Stimulated activated naive B cell treated with anti-CD40 and anti-IgM and Interleukin-4, amounts not matched to agents 10 μg/mL and 1 μg/mL and 100 μg/mL, for 72 hours (primary cell): ENCODE results near the gene PRDM2.
"Not testable (repeated sequence)": the region's sequence is repeated elsewhere in the genome, so short reads cannot be mapped to it uniquely, and the experiment has no call there.

ENCODE experiments used
- ATAC-seq, 2 donors: fragments of 150-1000 bp; cut with Tn5 transposase; replicated peaks; 2 replicates each; pipeline ENCODE4 v1.10.0; 2021; ENCODE audit warnings: moderate library complexity in 1 of 2
- DNase-seq: peaks from one replicate; pipeline ENCODE4 v3.0.0; 2021
- H3K27ac Mint-ChIP-seq: one replicate; pipeline ENCODE4 v1.8.0; 2022; ENCODE audit warnings: mild to moderate bottlenecking, mixed read lengths
- H3K27me3 Mint-ChIP-seq, 2 donors: one replicate each; pipeline ENCODE4 v1.8.0; 2022; ENCODE audit warnings: mixed read lengths in 2 of 2
- H3K36me3 Mint-ChIP-seq, 2 donors: one replicate each; pipeline ENCODE4 v1.8.0; 2022; ENCODE audit warnings: mixed read lengths in 2 of 2, mild to moderate bottlenecking in 1 of 2
- H3K4me1 Mint-ChIP-seq, 2 donors: one replicate each; pipeline ENCODE4 v1.8.0; 2022; ENCODE audit warnings: mixed read lengths in 2 of 2, mild to moderate bottlenecking in 1 of 2
- H3K4me3 Mint-ChIP-seq, 2 donors: one replicate each; pipeline ENCODE4 v1.8.0; 2022; ENCODE audit warnings: mild to moderate bottlenecking in 2 of 2, mixed read lengths in 2 of 2, moderate library complexity in 1 of 2
- H3K9me3 Mint-ChIP-seq, 2 donors: one replicate each; pipeline ENCODE4 v1.8.0; 2022; ENCODE audit warnings: mixed read lengths in 2 of 2, mild to moderate bottlenecking in 1 of 2

Gene PRDM2

GRCh38 chr1:13699936-13700520 lies at the start of gene PRDM2:
Gene PRDM2 (plus strand): TSS chr1:13700188. CDS start chr1:13715606, 15,418 bp downstream.
- peaks cover 0 to 2% of the 10 kb centered on the region in 2 donors for H3K9me3 Mint-ChIP-seq
- H3K36me3 Mint-ChIP-seq, result peaks cover 14 to 21% of the 10 kb centered on the region in 2 donors
- peak within 1 kb of the TSS; percentile 96 to 97 for H3K4me3 Mint-ChIP-seq
- peak within 1 kb of the TSS; percentile 100 for H3K27ac Mint-ChIP-seq
- H3K27me3 Mint-ChIP-seq, result no peaks in the 10 kb centered on the region
- peak; percentile 45 to 53 for ATAC-seq
- peak; percentile 62 for DNase-seq
- peaks cover 23 to 45% of the 10 kb centered on the region in 2 donors for H3K4me1 Mint-ChIP-seq

DNA sequence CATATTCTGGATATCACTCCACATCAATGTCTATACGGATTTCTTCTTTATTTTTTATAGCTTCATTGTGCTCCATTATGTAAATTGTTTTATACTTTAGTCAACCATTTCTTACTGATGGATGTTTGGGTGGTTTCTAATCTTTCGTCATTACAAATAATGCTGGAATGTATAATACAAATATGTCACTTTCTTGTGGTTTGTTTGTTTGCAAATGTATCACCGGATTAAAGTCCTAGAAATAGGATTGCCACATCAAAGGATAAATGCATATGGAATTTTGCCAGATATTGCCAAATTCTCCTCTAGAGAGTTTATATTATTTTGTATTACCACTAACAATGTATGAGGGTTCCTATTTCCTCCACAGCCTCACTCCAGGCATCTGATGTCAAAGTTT lies 48.7 kb upstream of the PRDM2 start:
- Mint-ChIP-seq H3K27ac (no peak overlapping the region), H3K27me3 (peaks cover 16 to 31% of the 10 kb centered on the region in 2 donors), H3K4me1 (no peaks in the 10 kb centered on the region), H3K9me3 (peaks cover 3 to 9% of the 10 kb centered on the region in 2 donors), H3K36me3 (peaks cover 0 to 6% of the 10 kb centered on the region in 2 donors), H3K4me3 (no peak overlapping the region)
- ATAC-seq (no peak), DNase-seq (no peak)

GRCh38 chr1:13652238-13652637 lies 47.8 kb upstream of the PRDM2 start:
- DNase-seq, result no peak
- no peak for ATAC-seq
- H3K27me3 Mint-ChIP-seq, result peaks cover 16 to 31% of the 10 kb centered on the region in 2 donors
- peaks cover 0 to 6% of the 10 kb centered on the region in 2 donors for H3K36me3 Mint-ChIP-seq
- no peak overlapping the region for H3K4me3 Mint-ChIP-seq
- no peaks in the 10 kb centered on the region for H3K4me1 Mint-ChIP-seq
- no peak overlapping the region for H3K27ac Mint-ChIP-seq
- H3K9me3 Mint-ChIP-seq, result peaks cover 3 to 9% of the 10 kb centered on the region in 2 donors

DNA sequence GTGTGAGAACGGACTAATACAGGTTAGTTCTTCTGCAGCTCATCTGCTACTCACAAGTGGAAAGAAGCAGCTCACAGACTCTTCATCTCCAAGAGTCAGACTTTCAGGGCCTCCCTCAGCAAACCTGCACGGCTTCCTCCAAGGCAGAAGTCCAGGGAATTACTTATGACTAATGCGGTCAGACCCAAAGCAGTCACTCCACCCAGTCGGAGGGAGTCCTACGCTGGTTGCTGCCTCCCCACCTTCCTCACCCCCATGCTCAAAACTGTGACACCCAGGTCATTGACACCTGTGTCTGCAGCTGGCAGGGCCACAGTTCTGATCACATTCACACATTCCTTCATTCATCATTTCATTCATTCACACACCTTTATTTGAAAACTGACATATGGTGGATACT lies 38.4 kb upstream of the PRDM2 start:
- peaks cover 3 to 4% of the 10 kb centered on the region in 2 donors for H3K9me3 Mint-ChIP-seq
- H3K27ac Mint-ChIP-seq, result no peak overlapping the region
- H3K4me3 Mint-ChIP-seq, result no peak overlapping the region
- peaks cover 3 to 4% of the 10 kb centered on the region in 2 donors for H3K36me3 Mint-ChIP-seq
- peaks cover 0 to 6% of the 10 kb centered on the region in 2 donors for H3K27me3 Mint-ChIP-seq
- no peak for DNase-seq
- peaks cover 13 to 18% of the 10 kb centered on the region in 2 donors for H3K4me1 Mint-ChIP-seq
- ATAC-seq, result no peak

GRCh38 chr1:13662493-13662892 lies 37.5 kb upstream of the PRDM2 start:
- H3K4me3 Mint-ChIP-seq, result no peak overlapping the region
- H3K9me3 Mint-ChIP-seq, result peaks cover 3 to 4% of the 10 kb centered on the region in 2 donors
- peaks cover 3 to 4% of the 10 kb centered on the region in 2 donors for H3K36me3 Mint-ChIP-seq
- H3K27ac Mint-ChIP-seq, result no peak overlapping the region
- H3K27me3 Mint-ChIP-seq, result peaks cover 0 to 6% of the 10 kb centered on the region in 2 donors
- H3K4me1 Mint-ChIP-seq, result peaks cover 17 to 27% of the 10 kb centered on the region in 2 donors
- ATAC-seq, result no peak
- no peak for DNase-seq

DNA sequence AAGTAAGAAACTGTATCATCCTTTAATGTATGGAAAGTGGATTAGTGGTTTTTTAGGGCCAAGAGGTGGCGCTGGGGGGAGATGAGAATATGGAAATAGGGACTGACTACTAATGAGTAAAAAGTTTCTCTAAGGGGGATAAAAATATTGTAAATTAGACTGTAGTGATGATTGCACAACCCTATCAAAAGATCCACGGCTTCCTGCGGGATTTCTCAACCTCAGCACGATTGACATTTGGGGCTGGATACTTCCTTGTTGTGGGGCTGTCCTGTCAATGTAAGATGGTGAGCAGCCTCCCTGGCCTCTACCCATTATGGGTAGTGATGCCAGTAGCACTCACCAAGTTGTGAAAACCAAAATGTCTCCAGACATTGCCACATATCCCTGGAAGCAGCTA lies 36.0 kb upstream of the PRDM2 start:
- H3K4me1 Mint-ChIP-seq, result peaks cover 23 to 41% of the 10 kb centered on the region in 2 donors
- H3K9me3 Mint-ChIP-seq, result peaks cover 4 to 5% of the 10 kb centered on the region in 2 donors
- no peak overlapping the region for H3K27ac Mint-ChIP-seq
- ATAC-seq, result no peak
- H3K36me3 Mint-ChIP-seq, result peaks cover 3 to 4% of the 10 kb centered on the region in 2 donors
- no peak for DNase-seq
- H3K4me3 Mint-ChIP-seq, result no peak overlapping the region
- H3K27me3 Mint-ChIP-seq, result peaks cover 0 to 6% of the 10 kb centered on the region in 2 donors

- Mint-ChIP-seq H3K4me1 (peaks cover 23 to 41% of the 10 kb centered on the region in 2 donors), H3K27ac (no peak overlapping the region), H3K27me3 (peaks cover 0 to 6% of the 10 kb centered on the region in 2 donors), H3K9me3 (peaks cover under 1 to 2% of the 10 kb centered on the region in 2 donors), H3K4me3 (no peak overlapping the region), H3K36me3 (peaks cover under 1 to 1% of the 10 kb centered on the region in 2 donors)
- DNase-seq, result no peak
- ATAC-seq, result no peak
Observed at GRCh38 chr1:13664451-13664850, 35.5 kb upstream of the PRDM2 start.

DNA sequence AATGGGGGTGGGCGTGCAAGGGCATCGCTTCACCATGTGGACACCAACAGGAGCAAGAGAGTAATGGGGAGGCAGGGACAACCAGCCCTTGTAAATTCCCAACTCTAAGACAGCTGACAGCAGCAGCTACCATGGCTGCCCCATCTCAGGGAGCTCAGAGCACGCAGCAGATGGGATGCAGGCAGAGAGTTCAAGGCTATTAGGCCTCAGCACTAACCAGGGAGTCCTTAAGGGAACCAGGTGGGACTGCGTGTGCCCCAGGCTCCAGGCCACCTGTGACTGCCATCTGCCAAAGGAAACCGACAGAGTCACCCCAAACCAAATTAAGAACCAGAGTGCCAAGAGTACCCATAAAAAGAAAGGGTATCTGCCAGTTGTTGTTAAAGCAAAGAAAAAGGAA lies 33.7 kb upstream of the PRDM2 start:
- ATAC-seq, result no peak
- H3K27me3 Mint-ChIP-seq, result peaks cover 0 to 6% of the 10 kb centered on the region in 2 donors
- peaks cover 0 to 2% of the 10 kb centered on the region in 2 donors for H3K9me3 Mint-ChIP-seq
- peaks cover 23 to 41% of the 10 kb centered on the region in 2 donors for H3K4me1 Mint-ChIP-seq
- no peak for DNase-seq
- H3K27ac Mint-ChIP-seq, result peak overlapping the region; percentile 70
- peak overlapping the region in 1 of 2 donors; percentile 5 for H3K4me3 Mint-ChIP-seq
- H3K36me3 Mint-ChIP-seq, result no peaks in the 10 kb centered on the region

GRCh38 chr1:13667691-13668090 lies 32.3 kb upstream of the PRDM2 start:
- DNase-seq (peak; percentile 9), ATAC-seq (peak; percentile 83 to 88)
- peak overlapping the region; percentile 62 to 68 for H3K4me3 Mint-ChIP-seq
- no peaks in the 10 kb centered on the region for H3K27me3 Mint-ChIP-seq
- H3K9me3 Mint-ChIP-seq, result peaks cover 0 to 2% of the 10 kb centered on the region in 2 donors
- H3K4me1 Mint-ChIP-seq, result peaks cover 23 to 41% of the 10 kb centered on the region in 2 donors
- no peaks in the 10 kb centered on the region for H3K36me3 Mint-ChIP-seq
- H3K27ac Mint-ChIP-seq, result peak overlapping the region; percentile 94

GRCh38 chr1:13674377-13674776 lies 25.6 kb upstream of the PRDM2 start:
- DNase-seq (no peak), ATAC-seq (peak in 1 of 2 donors; percentile 38)
- Mint-ChIP-seq H3K9me3 (no peaks in the 10 kb centered on the region), H3K4me1 (peaks cover 7 to 17% of the 10 kb centered on the region in 2 donors), H3K27me3 (no peaks in the 10 kb centered on the region), H3K36me3 (no peaks in the 10 kb centered on the region), H3K27ac (peak overlapping the region; percentile 48), H3K4me3 (no peak overlapping the region)

DNA sequence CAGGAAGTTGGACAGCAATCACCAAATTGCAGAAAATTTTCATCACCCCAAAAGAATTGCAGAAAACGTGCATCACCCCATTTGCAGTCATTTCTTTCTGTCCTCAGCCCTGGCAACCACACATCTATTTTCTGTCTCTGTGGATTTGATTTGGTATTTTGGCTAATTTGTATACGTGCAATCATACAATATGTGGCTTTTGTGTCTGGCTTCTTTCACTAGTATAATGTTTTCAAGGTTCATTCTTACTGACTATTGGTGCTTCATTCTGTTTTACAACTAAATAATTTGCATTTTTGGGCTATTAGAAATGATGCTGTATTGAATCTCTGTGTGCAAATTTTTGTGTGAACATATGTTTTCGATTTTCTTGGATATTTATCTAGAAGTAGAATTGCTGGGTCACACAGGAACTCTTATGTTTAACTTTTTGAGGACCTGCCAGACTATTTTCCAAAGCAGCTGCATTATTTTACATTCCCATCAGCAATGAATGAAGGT lies 24.8 kb upstream of the PRDM2 start:
- Mint-ChIP-seq H3K4me1 (peaks cover 7 to 17% of the 10 kb centered on the region in 2 donors), H3K27me3 (no peaks in the 10 kb centered on the region), H3K9me3 (no peaks in the 10 kb centered on the region), H3K4me3 (no peak overlapping the region), H3K27ac (peak overlapping the region; percentile 3), H3K36me3 (no peaks in the 10 kb centered on the region)
- no peak for ATAC-seq
- DNase-seq, result no peak

GRCh38 chr1:13677896-13678295 lies 22.1 kb upstream of the PRDM2 start:
- no peaks in the 10 kb centered on the region for H3K27me3 Mint-ChIP-seq
- no peaks in the 10 kb centered on the region for H3K36me3 Mint-ChIP-seq
- no peak overlapping the region for H3K27ac Mint-ChIP-seq
- no peak for ATAC-seq
- H3K4me1 Mint-ChIP-seq, result peaks cover 11 to 17% of the 10 kb centered on the region in 2 donors
- no peak overlapping the region for H3K4me3 Mint-ChIP-seq
- no peak for DNase-seq
- no peaks in the 10 kb centered on the region for H3K9me3 Mint-ChIP-seq

DNA sequence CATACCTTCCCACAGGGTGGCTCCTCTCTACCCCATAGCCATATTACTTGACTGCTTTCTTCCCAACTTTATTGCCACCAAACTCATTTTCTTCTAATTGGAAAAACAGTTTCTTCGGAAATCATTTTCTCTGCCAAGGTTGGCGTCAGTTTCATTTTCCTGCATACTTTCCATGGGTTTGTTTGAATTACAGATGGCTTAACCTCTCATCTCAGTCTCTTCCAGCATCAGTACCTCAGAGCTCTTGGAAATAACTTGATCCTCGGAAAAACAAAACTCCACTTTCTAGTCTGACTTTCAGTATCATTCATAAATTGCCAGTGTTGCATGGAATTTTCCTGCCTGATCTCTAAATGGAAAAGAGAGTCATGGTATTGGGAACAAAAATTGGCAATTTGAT lies 20.3 kb upstream of the PRDM2 start:
- Mint-ChIP-seq H3K4me3 (no peak overlapping the region), H3K36me3 (no peaks in the 10 kb centered on the region), H3K4me1 (peaks cover 4 to 8% of the 10 kb centered on the region in 2 donors), H3K27me3 (no peaks in the 10 kb centered on the region), H3K9me3 (no peaks in the 10 kb centered on the region), H3K27ac (no peak overlapping the region)
- ATAC-seq (no peak), DNase-seq (no peak)

- not testable (repeated sequence) for H3K4me1 Mint-ChIP-seq, H3K27me3 Mint-ChIP-seq, DNase-seq, H3K36me3 Mint-ChIP-seq, H3K9me3 Mint-ChIP-seq, ATAC-seq, H3K27ac Mint-ChIP-seq, H3K4me3 Mint-ChIP-seq
Observed at GRCh38 chr1:13680609-13681008, 19.4 kb upstream of the PRDM2 start.

DNA sequence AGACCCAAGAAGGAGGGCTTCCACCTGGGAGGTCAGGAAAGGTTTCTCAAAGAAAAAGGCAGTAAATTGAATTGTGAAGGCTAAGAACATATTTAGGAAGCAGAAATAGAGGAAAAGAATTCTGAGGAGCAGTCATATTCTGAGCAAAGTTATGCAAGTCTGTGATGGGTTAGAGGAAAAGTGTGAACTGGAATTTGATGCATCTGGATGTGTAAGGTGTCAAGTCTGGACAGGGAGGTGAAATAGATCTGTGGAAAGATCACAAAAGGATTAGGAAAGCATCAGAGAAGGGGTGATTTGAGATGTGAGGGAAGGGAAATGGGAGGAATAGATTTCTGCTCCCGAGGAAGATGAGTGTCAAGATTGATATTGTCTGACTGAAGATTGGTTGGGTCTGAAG lies 18.1 kb upstream of the PRDM2 start:
- Mint-ChIP-seq H3K4me3 (no peak overlapping the region), H3K9me3 (no peaks in the 10 kb centered on the region), H3K36me3 (no peaks in the 10 kb centered on the region), H3K27ac (no peak overlapping the region), H3K27me3 (no peaks in the 10 kb centered on the region), H3K4me1 (peaks cover 0 to 4% of the 10 kb centered on the region in 2 donors)
- DNase-seq (no peak), ATAC-seq (no peak)
